Stimulated activated CD4-positive, alpha-beta T cell treated with anti-CD3 and anti-CD28 coated beads, Interleukin-4, amount 100 ng/mL, for 1 hour (primary cell): Measurements from ENCODE around the gene PELI2.

Source experiments
- DNase-seq: peaks from one replicate; pipeline ENCODE4 v3.0.0-alpha.2; 2020

The PELI2 gene

DNA sequence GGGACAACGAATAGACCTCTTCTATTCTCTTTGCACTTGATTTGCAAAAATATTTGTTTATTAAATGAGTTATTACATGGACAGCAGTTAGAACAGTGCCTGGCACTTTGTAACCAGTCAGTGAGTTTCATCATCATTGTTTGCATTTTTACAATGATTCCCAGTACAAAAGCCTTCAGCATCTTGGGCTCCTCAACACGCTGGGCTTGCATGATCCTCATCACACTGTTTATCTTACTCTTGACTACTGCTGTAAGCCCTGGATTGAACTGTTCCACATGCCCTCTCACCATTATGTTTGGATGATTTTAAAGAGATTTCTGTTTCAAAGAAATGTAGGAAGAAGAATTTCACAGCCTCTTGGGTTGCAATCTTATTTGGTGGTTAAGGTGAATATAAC is 204.3 kb downstream of the PELI2 start:
- no peak for DNase-seq

DNA sequence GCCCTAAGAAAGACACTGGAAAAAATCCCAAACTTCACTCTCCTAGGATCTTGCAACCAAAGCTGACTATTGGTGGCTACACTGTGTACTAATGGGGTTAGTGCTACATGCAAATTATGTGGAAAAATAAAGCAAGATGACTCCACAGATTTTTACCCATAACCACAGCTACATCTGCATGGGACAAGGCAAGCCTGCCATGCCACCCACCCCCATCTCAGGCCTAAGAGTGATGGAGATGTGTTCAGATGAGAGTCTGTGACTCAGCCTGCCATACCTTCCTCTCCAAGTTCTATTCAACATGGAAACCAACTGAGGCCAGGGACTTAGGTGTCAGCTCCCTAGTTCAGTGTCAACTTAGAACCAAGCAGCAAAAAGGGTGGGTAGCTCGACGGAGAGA is 206.2 kb downstream of the PELI2 start:
- no peak for DNase-seq

DNA sequence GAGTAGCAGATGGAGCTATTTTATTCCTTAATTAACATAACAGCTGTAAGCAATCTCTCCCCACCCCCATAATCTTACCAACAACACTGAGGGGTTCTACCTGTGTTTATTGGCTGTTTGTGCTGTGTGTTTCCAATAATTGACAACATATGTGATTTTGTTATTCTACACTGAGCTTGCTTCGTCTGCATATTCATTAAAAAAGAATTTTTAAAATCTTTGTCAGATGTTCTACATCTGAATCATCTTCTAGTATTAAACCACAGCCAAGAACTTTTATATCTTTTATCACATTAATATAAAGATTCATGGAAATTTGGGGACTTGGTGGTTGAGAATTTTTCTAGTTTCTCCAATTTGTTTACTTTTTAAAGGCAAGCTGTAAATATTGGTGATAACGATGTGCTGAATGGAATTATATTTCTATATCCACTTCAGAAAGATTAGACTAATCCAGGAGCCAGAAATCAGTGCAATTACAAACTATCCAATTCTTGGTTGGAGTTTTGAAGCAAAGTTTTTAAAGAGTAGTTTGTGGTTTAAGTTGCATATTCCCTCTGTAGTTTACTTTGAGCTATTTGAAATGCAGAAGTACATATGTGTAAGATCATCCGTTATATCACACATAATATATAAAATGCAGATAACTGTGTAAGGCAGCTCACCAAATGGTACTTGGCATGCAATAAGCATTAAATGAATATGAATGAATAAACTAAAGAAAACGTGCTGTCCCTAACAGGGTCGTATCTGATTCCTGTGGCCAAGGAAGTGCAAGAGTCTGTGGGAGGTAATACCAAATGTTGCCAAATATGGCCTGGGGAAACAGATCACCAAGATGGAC is 206.9 kb downstream of the PELI2 start:
- DNase-seq: no peak

DNA sequence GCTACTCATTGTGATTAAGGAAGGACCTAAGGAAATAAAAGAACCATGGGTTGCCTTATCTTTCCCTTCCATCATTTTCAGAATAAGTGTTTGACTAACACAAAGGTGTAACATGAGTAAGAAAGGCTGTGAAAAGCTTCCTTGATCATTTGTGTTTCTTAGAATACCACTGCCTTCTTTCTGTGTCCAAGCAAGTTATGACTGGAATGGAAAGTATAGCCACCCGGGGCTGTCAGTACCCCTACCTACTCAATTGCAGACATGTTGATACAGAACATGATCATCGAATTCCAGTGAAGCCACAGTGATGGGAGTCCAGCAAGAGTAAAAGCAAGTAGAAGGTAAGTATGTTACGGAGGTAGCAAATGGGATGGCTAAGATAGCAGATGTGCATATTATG is 209.8 kb downstream of the PELI2 start:
- DNase-seq: no peak

DNA sequence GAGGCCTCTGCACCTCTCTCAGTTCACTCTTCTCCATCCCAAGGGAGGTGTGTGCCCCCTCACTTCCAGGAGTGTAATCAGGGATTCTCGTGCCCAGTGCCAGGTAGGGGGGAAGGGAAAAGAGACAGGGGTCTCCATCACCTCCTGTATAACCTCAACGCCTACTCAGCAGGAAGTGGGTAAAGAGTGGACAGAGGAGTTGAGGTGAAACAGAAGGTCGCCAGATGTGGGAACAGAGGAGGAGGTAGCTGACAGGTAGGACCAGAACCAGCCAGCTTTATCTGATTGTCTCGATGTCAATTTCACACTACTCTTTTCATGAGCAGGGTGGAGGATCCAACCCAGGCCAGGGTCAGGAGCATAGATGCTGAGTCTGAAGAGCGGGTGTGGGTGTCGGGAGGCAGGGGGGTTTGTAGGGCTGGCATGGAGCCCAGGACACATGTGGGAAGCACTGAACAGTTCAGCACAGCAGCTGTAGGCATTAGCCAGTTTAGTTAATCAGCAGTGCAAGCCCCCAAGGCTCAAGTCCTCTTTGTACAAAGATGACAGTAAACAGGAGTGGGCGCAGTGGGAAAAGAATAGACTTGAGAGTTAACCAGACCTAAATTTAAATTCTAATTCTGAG is 213.5 kb downstream of the PELI2 start:
- no peak for DNase-seq

DNA sequence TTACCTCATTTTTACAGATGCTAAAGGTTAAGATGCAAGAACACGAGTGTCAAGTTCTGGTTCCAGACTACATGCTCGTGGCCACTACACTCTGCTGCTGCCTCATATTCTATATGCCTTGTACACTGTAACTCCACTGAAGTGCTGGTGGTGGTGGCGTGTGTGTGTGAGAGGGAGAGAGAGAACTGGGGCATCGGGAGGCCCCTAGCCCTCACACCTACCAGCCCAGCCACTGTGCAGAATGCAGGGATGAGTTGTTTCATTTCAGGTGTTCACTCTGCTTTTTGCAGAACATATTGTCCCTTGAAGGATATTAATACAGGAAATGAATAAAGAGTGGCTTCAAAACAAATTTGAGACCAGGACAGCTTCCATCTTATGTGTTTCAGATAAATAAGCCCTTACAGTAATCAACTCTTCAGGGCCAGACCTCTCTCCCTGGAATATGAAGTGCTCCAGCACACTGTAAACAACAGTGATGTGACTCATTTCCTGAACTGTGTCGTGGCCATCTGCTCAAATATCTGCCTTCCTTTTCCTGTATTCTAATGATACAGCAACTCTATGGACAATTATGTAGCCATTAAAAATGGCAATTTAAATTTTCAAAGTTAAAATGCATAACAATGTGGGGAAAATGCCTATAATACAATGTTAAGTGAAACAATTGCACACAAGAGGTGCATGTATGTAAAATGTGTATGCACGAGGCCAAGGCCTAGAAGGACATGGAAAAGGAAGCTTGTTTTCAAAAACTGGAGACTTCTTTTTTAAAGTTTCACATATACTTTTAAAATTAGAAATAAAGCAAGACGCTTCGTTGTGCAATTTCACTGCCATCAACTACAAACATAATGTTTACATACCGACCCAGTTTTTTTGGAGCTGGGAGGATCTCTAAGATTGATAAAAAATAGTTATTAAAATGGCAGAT is 215.4 kb downstream of the PELI2 start:
- DNase-seq: no peak

DNA sequence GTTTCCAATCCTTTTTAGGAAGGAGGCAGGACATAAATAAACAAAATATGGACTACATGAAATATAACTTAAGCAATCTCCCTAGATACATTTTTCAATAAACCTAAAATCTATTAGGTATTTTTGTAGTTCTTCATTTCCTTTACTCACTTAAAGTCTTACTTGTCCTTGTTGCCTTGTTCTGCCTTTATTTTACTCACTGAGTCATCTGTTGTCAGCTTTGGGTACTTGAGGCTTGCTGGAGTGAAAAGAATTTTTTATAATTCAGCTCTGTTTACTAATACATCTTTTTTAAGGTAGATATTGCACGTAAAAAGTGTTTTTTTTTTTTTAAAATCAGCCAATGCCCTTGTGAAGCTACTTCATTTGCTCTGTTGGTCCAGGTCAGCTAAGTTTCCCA is 216.2 kb downstream of the PELI2 start:
- no peak for DNase-seq

DNA sequence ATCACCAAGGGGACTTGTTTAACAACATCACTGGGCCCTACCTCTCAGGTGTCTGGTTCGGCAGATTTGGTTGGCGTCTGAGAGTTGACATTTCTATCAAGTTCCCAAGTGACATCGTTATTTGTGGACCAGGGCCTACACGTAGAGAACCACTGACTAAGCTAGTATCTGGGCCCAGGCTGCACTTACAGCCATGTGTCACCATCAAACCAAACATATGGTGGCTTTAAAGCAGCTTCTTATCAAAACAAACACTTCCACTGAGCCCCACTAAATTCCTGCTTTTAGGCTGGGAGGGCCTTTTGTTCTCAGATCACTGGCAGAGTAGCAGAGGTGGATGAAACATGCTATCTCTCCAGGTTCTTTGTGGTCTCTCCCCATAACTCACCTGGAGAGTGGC is 220.5 kb downstream of the PELI2 start:
- no peak for DNase-seq

DNA sequence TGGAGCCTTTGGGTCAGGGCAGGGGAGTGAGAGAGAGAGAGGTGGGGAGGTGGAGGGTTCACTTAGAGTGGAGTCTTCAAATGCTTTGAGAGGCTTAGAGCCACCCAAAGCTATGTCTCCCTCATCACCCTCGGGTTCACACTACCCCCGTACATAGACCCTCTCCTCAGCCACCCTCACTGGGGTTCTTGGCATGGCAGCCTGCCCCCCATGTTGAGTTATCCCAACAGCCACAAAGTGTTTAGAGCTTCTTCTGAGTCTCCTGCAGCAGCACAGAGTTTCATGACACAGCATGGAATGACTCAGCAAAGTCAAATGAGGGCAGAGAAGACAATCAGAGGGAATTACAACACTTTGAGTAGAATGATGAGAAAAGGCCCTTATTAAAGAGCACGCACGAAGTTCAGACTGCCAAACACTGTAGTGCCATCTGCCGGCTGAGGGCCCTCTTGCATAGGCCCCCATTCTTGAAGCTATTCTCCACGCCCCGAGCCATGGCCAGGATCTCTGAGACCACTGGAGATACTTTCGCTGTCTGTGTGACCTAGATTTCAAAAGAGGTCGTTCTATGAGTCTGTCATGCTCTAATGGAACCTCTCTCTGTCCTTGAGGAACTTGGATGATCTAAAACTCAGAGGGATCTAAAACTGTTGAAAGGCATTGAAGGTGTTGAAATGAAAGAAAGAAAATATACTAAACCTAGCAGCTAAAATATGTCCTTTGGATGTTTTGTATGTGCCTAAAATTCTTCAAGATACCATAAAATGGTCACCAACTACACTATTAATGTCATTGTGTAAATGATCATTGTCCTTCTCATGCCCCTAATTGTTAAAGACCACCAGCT is 221.9 kb downstream of the PELI2 start:
- DNase-seq: peak; percentile 57

DNA sequence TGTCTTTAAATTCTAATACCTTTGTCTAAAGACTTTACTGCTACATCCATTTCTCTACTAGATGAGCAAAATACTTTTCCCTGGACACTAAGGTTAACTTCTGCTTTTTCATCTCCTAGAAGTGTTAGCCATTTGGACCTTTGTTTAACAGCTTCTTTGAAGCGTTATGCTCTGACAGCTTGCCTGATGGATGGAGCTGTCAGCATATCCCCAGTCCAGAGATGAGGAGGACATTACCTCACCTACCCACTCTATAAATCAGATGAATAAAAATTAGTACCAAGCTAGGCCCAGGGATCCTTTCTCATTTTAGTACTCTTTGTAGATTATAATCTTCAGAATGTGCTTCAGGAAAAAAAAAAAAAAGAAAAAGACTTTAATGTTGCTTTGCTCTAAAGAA is 222.7 kb downstream of the PELI2 start:
- DNase-seq: no peak

DNA sequence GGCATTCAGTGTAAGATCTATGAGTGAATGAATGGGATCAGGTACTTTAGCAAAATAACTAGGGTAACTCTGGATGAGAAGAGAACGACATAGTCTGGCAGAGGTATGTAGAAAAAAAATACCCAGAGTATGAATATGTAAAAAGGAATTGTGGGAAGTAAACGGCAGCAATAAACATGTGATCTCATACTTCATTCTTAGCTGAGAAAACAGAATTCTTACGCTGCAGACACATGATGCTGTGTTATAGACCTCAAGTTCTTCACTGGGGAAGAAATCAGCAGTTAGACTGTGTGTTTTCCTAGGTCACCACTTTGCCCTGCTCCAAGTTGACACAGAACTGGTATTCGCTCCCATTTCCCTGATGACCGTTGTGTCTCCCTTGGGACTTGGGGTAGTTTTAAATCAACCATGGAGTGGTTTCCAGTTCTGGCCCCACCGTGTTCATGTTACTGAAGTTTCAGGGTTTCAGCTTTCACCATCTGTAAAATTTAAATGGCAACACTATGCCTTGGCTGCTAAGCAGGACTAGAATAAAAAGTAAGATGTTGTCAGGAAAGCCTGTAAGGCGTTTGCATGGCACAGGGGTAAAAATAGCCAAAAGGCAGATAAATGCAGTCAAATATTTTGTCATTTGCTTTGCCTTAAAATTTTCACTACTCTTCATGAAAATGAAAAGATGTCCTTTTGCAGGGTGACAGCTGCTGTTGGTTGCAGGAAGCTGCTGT is 223.7 kb downstream of the PELI2 start:
- no peak for DNase-seq

DNA sequence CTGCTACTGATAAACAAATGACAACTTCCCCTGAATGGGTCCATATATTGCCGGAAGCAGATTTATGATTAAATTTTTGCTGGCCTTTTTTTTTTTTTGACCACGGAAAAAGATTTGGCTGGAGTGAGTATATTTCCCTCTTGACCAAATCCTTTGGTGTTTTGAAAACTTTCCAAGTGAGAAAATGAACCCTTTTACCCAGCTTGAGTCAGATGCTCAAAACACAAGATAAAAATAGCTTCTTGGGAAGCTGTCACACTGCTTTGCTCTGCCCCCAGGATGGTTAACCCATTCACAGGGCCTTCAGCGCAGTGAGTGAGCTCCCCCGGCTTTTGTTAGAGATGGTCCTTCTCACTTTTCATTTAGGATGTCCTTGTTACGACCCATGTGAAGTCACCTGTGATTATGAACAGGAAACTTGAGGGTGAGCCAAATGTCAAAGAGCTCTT is 224.3 kb downstream of the PELI2 start:
- no peak for DNase-seq

DNA sequence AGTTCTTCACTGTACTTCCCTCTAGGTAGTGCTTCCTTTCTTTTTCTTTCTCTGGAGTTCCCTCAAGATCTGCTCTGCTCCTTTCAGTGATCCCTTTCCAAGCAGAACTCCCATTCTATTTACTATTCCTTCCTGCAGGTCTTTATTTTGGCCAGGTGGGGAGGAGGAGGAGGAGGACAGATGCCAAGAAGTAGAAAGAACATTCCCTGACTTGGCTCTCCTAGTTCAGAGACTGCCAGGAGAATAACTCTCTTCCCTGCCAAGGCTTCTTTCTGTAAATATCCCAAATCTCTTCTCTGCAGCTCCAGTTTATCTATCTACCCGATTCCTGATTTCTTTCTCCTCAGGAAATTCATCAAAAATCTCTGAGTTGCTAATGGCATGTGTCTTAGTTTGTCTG is 231.7 kb downstream of the PELI2 start:
- no peak for DNase-seq
